ENCODE measurements around the gene DPH7. TPM values are rescaled to one million over a fixed set of nuclear protein-coding genes. Genes with fewer than 3 reads are reported as not detected.

DPH7 gene
- total RNA-seq, 1 donor from 2014 or later, result 34.4 TPM

DNA sequence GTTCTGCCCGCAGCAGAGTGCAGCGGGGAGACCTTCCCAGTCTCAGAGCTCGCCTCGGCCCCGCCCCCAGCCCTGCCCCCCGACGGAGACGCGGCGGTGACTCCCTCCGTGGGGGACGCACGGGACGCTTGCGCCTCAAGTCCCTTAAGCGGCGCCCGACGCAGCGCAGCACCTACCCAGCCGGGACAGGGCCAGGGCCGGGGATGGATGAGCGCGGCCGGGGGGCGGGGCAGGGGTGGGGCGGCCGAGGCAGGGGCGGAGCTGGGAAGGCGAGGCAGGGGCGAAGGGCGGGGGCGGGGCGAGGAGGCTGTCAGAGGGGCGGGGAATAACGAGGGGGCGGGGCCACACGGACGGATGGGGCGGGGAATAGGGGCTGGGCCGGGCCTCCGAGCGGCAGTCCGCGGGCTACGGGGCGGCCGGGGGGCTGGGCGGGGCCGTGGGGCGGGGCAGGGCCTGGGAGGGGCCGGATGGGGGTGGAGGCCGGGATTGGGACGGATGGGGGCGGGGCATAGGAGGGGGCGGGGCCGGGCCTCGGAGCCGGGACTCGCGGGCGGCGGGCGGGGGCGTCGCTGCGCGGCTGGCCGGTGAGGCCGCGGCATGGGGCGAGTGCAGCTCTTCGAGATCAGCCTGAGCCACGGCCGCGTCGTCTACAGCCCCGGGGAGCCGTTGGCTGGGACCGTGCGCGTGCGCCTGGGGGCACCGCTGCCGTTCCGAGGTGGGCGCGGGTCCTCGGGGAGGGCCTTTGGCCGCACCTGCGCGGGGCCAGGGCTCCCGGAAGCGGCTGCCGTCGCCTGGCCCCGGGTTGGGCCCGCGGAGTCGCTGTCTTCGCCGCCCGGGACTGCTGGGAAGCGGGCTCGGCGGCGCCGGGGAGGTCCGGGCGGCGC lies 26.6 kb upstream of the DPH7 start, which contains the start of gene ARRDC1:
ARRDC1 (plus strand) TSS at position 566 of the 884 bp plus-strand sequence; CDS start at position 598, 32 bp downstream.
- Mint-ChIP-seq H3K27me3 (ENCODE audit: low read depth, unreplicated experiment) (no peaks in the 10 kb centered on the region), H3K4me1 (ENCODE audit: low read depth, unreplicated experiment) (peaks cover 7% of the 10 kb centered on the region), H3K36me3 (ENCODE audit: low read depth, unreplicated experiment) (peaks cover 2% of the 10 kb centered on the region), H3K27ac (ENCODE audit: unreplicated experiment) (no peak within 1 kb of the TSS), H3K9me3 (ENCODE audit: unreplicated experiment) (no peaks in the 10 kb centered on the region), H3K4me3 (ENCODE audit: unreplicated experiment) (peak within 1 kb of the TSS; percentile 82)
- TF ChIP-seq EZH2 (IDR thresholded peaks at IDR 0.05; ENCODE audit: insufficient read depth, low read length), result no peak
- TF ChIP-seq, protein P1, sequence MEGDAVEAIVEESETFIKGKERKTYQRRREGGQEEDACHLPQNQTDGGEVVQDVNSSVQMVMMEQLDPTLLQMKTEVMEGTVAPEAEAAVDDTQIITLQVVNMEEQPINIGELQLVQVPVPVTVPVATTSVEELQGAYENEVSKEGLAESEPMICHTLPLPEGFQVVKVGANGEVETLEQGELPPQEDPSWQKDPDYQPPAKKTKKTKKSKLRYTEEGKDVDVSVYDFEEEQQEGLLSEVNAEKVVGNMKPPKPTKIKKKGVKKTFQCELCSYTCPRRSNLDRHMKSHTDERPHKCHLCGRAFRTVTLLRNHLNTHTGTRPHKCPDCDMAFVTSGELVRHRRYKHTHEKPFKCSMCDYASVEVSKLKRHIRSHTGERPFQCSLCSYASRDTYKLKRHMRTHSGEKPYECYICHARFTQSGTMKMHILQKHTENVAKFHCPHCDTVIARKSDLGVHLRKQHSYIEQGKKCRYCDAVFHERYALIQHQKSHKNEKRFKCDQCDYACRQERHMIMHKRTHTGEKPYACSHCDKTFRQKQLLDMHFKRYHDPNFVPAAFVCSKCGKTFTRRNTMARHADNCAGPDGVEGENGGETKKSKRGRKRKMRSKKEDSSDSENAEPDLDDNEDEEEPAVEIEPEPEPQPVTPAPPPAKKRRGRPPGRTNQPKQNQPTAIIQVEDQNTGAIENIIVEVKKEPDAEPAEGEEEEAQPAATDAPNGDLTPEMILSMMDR (IDR thresholded peaks at IDR 0.05; ENCODE audit: insufficient read depth, low read depth, low read length), result no peak
- Histone ChIP-seq H3K4me2 (ENCODE audit: low read length) (peak within 1 kb of the TSS; percentile 90), H3K4me1 (ENCODE audit: insufficient read depth, low read length) (peaks cover 16% of the 10 kb centered on the region), H3K9me3 (ENCODE audit: insufficient read depth, low read depth, low read length) (no peaks in the 10 kb centered on the region), H3K9ac (ENCODE audit: low read length) (peak within 1 kb of the TSS; percentile 74), H4K20me1 (ENCODE audit: insufficient read depth, low read length) (peaks cover 16% of the 10 kb centered on the region), H3K27me3 (ENCODE audit: insufficient read depth, low read length) (no peaks in the 10 kb centered on the region), H2AFZ (ENCODE audit: low read depth, low read length) (peak within 1 kb of the TSS; percentile 87), H3K36me3 (ENCODE audit: insufficient read depth, low read length) (no peaks in the 10 kb centered on the region), H3K79me2 (ENCODE audit: insufficient read depth, low read length) (peaks cover 4% of the 10 kb centered on the region), H3K4me3 (ENCODE audit: insufficient read depth, low read depth, low read length) (peak within 1 kb of the TSS; percentile 66), H3K27ac (ENCODE audit: low read depth, low read length) (no peak within 1 kb of the TSS)
- no peak for FAIRE-seq
- peak; percentile 52 for DNase-seq (ENCODE audit: low read depth)

DNA sequence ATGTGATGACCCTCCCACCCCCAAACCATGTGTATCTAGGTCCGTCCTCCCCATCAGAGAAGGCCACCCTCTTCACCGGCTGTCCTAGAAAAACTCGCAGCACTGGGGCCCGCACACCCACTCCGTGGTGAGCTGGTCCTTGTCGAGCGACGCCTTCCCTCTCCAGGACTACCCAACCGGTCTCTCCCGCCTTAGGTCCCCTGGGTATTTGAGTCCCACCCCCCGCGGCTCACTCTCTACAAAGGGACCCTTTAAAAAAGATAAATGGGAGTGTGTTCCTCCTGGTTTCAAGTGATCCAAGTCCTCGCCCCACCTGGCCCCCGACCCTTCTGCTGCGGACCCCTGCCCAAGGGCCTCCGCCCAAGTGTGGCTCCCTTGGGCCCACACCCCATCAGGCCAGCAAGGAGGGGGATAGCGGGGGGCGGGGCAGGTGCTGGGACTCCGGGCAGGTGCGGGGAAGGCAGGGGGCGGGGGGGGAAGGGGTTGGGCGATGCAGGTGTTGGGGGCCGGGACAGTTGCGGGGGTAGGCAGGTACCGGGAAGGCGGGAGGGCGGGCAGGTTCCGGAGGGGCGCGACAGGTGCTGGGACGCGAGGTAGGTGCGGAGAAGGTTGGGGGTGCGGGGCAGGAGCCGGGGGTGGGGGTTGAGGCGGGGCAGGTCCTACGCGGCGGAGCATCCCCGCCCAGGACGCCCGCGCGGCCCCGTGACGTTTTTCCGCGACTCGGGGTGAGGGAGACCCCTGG lies 25.8 kb upstream of the DPH7 start:
- H3K9ac ChIP-seq (ENCODE audit: low read length), result no peak overlapping the region
- TF ChIP-seq, protein P1 (IDR thresholded peaks at IDR 0.05; ENCODE audit: insufficient read depth, low read depth, low read length), result no peak
- TF ChIP-seq EZH2 (IDR thresholded peaks at IDR 0.05; ENCODE audit: insufficient read depth, low read length), result no peak
- Mint-ChIP-seq H3K36me3 (ENCODE audit: low read depth, unreplicated experiment) (peaks cover 2% of the 10 kb centered on the region), H3K27ac (ENCODE audit: unreplicated experiment) (peak overlapping the region; percentile 47), H3K4me1 (ENCODE audit: low read depth, unreplicated experiment) (peaks cover 7% of the 10 kb centered on the region), H3K27me3 (ENCODE audit: low read depth, unreplicated experiment) (no peaks in the 10 kb centered on the region), H3K9me3 (ENCODE audit: unreplicated experiment) (no peaks in the 10 kb centered on the region), H3K4me3 (ENCODE audit: unreplicated experiment) (peak overlapping the region; percentile 60)
- FAIRE-seq (no peak), DNase-seq (ENCODE audit: low read depth) (no peak)
- H3K79me2 ChIP-seq (ENCODE audit: insufficient read depth, low read length), result peaks cover 4% of the 10 kb centered on the region
- no peak overlapping the region for H3K4me3 ChIP-seq (ENCODE audit: insufficient read depth, low read depth, low read length)
- peaks cover 16% of the 10 kb centered on the region for H3K4me1 ChIP-seq (ENCODE audit: insufficient read depth, low read length)
- no peaks in the 10 kb centered on the region for H3K27me3 ChIP-seq (ENCODE audit: insufficient read depth, low read length)
- peak overlapping the region; percentile 41 for H3K4me2 ChIP-seq (ENCODE audit: low read length)
- H2AFZ ChIP-seq (ENCODE audit: low read depth, low read length), result no peak overlapping the region
- H3K36me3 ChIP-seq (ENCODE audit: insufficient read depth, low read length), result no peaks in the 10 kb centered on the region
- no peaks in the 10 kb centered on the region for H3K9me3 ChIP-seq (ENCODE audit: insufficient read depth, low read depth, low read length)
- no peak overlapping the region for H3K27ac ChIP-seq (ENCODE audit: low read depth, low read length)
- peaks cover 16% of the 10 kb centered on the region for H4K20me1 ChIP-seq (ENCODE audit: insufficient read depth, low read length)
